HFF-Myc (cell line): ENCODE measurements around the gene EPHA6.
"Not testable (repeated sequence)": the region's sequence is repeated elsewhere in the genome, so short reads cannot be mapped to it uniquely, and the experiment has no call there.

Source experiments
- DNase-seq: peaks from one replicate; pipeline ENCODE4 v3.0.0-alpha.2; 2011; ENCODE audit warnings: low read depth; ENCODE audit errors: extremely low read depth
- H3K4me3 ChIP-seq: replicated peaks from 2 replicates; pipeline ENCODE4 v1.5.1; 2011; ENCODE audit warnings: low read depth, mild to moderate bottlenecking, control low read depth, low read length
- CTCF ChIP-seq: IDR thresholded peaks from 2 replicates; pipeline ENCODE4 v1.5.1; 2012; ENCODE audit warnings: mild to moderate bottlenecking, low read depth, low read length, control low read depth; ENCODE audit errors: missing control alignments

EPHA6 gene

GRCh38 chr3:97010881-97011657 lies 196.7 kb downstream of the EPHA6 start:
- no peak overlapping the region for H3K4me3 ChIP-seq
- no peak for TF ChIP-seq CTCF
- no peak for DNase-seq

- no peak overlapping the region for H3K4me3 ChIP-seq
- TF ChIP-seq CTCF = no peak
Observed at GRCh38 chr3:97021778-97022177, 207.4 kb downstream of the EPHA6 start.

GRCh38 chr3:97025612-97026011 lies 211.2 kb downstream of the EPHA6 start:
- DNase-seq, H3K4me3 ChIP-seq: not testable (repeated sequence)

More at GRCh38 chr3:97021778-97022177, 207.4 kb downstream of the EPHA6 start:
- DNase-seq = no peak

GRCh38 chr3:97029972-97030371 lies 215.6 kb downstream of the EPHA6 start:
- DNase-seq = no peak
- TF ChIP-seq CTCF = no peak
- H3K4me3 ChIP-seq = no peak overlapping the region

GRCh38 chr3:97037294-97037943 lies 223.0 kb downstream of the EPHA6 start:
- no peak for TF ChIP-seq CTCF
- DNase-seq = no peak
- H3K4me3 ChIP-seq = no peak overlapping the region

- H3K4me3 ChIP-seq = no peak overlapping the region
- TF ChIP-seq CTCF = no peak
- DNase-seq = no peak
Observed at GRCh38 chr3:97043411-97043810, 229.0 kb downstream of the EPHA6 start.

GRCh38 chr3:97057365-97057764 lies 243.0 kb downstream of the EPHA6 start:
- no peak for DNase-seq
- no peak overlapping the region for H3K4me3 ChIP-seq
- TF ChIP-seq CTCF = no peak
